HG02981 (cell line): Measurements from ENCODE around the gene DPP6.
"Not testable (repeated sequence)": the region's sequence is repeated elsewhere in the genome, so short reads cannot be mapped to it uniquely, and the experiment has no call there.

Experiments used
- ATAC-seq: cut with Tn5 transposase; IDR thresholded peaks from one replicate; pipeline ENCODE4 v1.9.1; 2021; ENCODE audit warnings: mild to moderate bottlenecking, moderate library complexity; ENCODE audit not compliant: unreplicated experiment

DPP6 gene

GRCh38 chr7:154051643-154052529 is at the start of gene DPP6:
Gene DPP6 (plus strand): TSS chr7:154052398.
- ATAC-seq: not testable (repeated sequence)

- ATAC-seq: not testable (repeated sequence)
Measured at GRCh38 chr7:154009423-154009911, 42.7 kb upstream of the DPP6 start.

GRCh38 chr7:154010726-154011568 is 41.3 kb upstream of the DPP6 start:
- ATAC-seq: not testable (repeated sequence)

GRCh38 chr7:154012800-154013199 is 39.4 kb upstream of the DPP6 start:
- not testable (repeated sequence) for ATAC-seq

DNA sequence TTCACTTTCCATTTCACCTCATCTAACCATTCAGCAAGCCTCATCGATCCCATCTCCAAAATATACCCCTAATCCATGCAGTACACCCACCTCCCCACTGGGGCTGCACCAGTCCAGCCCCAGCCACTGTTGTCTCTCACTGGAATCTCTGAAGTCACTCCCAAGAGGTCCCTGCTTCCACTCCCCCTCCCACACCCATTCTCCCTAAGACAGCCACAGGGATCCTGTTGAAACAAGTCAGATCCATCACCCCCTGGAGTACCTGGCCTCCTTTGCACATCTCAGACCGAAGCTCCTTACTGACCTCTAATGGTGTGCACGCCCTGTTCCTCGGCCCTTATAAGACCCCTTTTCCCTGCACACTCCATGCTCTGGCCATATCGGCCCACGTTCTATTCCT is 36.6 kb upstream of the DPP6 start:
- not testable (repeated sequence) for ATAC-seq

GRCh38 chr7:154018354-154018753 is 33.8 kb upstream of the DPP6 start:
- ATAC-seq: not testable (repeated sequence)

- not testable (repeated sequence) for ATAC-seq
Measured at GRCh38 chr7:154027805-154028204, 24.4 kb upstream of the DPP6 start.

GRCh38 chr7:154030476-154031080 is 21.6 kb upstream of the DPP6 start:
- not testable (repeated sequence) for ATAC-seq

DNA sequence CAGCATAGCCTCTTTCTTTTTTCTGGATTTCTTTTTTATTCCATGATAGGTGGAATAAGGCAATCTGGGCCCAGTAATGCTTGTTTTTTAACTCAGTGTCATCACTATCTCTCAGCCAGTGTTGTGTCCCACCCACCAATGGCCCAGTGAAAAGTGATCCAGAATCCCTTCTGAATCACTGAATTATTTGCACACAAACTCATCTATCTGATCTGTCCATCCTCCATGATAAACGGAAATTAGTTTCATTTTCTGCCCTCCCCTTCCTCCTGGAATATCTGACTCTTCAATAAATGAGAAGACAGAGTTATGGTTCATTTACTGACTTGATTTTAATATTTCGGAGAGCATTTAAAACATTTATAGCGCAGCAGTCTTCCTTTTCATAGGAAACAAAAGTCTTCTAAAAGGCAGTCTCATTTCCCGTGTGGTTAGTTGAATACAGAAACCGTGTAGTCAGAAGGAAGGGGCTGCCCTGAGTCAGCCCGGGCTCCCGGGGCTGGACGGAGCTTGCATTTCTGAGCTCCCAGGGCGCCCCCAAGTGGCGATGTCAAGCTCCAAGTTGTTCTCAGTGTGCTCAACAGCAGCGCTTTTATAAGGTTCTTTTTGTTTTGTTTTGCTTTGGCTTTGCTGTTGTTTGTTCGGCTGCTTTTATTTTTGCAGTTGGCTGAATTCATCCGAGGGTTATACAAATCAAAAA is 12.6 kb upstream of the DPP6 start:
- ATAC-seq: peak; percentile 88

DNA sequence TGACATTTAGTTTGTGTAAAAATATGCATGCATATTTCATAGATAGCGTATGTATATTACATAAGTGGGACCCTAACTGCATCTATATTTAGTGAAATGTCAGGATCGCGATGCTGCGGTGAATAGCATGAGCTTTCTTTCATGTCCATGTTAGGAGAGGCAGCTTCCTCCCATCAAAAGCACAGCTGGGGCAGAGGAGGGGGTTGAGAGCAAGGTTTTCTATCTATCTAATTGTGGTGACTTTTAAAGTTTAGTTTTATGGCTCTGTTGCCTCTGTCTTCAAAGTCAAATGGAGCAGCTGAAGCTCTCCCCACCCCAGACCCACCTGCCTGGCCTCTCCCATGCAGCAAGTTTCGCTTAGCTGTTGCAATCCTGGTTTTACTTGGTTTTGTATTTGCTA is 1.8 kb upstream of the DPP6 start:
- not testable (repeated sequence) for ATAC-seq

DNA sequence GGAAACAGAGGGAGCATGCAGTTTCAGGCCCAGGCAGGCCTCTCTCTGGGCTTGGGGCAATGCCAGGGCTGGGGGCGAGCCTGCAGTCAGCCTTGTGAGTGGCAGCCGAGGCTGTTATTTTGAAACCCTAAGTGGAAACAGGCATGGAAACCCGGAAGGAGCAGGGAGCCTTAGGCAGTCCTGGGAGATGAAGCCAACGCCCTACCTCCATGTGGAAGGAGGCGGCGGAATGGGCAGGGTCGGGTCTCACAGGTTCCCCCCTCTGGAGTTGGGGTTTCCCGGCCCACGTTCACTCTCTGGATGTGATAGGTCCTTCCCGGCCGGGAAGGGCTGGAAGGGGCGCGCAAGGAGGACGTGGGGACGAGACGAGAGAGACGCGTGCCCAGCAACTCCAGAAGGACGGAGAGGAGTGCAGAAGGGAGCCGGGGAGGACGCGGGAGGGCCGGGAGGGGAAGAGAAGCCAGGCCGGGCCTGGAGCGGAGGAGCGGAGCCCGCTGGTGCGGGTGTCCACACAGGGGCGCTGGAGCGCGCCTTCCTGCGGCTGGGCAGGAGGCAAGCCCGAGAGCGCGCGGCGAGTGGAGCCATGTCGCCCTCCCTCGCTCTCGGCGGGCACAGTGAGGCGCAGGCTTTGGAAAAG is 1.1 kb upstream of the DPP6 start:
- not testable (repeated sequence) for ATAC-seq

DNA sequence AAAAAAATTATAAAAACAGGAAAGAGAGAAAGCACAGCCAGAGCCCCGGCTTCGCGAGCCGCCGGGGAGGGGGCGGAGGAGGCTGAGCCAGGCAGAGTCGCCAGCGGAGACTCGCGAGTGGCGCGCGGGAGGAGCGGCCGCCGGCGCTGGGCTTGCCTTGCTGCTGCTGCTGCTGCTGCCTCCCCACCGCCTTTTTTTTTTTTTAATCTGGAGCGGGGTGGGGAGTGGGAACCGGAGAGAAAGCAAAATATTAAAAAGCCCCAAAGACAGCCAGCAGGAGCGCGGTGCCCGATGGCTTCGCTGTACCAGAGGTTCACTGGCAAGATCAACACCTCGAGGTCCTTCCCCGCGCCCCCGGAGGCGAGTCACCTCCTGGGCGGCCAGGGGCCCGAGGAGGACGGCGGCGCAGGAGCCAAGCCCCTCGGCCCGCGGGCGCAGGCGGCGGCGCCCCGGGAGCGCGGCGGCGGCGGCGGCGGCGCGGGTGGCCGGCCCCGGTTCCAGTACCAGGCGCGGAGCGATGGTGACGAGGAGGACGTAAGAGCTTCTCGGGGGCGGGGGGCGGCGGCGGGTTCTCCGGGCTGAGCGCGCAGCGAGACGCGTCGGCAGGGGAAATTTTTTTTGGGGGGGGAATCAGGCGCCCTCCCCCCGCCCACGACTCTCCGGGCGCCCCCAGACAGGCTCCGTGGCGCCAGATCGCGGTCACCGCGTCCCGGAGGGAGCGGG is 493 bp downstream of the DPP6 start:
- not testable (repeated sequence) for ATAC-seq

DNA sequence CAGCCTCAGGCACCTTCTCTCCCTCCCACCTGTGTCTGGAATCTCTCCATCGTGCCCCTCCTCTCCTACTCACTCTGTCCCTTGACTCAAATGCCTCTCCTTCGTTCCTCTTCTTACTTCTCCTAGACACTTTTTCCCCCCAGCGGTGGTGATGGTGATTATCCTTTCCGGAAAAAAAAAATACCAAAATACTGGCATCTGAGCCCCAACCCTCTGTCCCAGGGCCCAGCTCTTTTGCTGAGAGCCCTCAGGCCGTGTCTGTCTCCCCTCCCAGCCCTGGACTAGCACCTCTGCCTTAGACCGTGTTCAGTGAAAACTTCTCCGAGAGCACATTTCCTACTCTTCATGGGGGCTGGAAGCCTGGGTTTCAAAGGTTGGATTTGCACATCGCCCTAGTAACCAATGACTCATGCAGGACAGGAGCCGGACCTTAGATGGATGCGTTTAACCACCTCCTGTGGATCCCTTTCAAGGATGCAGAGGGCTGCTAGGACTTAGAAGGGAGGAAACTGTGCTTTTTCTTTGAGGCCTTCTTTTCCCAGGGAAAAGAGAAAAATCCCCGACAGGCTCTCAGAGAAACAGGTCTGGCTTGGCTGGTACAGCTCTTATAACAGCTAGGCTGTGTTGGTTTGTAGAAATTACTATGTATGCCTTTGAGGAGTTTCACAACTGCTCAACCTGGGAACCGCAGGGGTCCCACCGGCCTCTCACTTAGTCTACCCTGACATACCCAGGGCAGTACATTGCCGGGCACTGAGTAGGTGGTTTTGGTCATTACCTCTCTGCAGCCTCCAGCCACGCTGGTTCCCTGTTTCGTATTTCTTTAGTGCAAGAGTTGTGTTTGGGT is 1.5 kb downstream of the DPP6 start:
- not testable (repeated sequence) for ATAC-seq

DNA sequence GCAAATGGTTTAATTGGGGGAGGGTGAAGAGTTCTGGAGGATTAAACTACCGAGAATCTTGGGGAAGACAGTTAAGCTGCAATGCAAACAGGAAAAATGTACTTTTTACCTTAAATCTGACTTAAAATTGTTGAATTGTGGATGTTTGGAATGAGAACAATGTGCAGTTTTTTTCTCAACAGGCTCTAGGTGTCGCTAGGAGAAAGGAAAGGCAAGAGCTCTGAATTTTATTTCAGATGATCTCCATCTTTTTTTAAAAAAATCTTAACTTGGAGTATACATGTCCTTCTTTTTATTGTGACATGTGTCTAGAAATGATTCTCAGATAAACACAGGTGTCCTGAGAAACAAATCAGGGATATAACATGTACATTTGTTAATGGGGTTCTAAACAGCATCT is 2.5 kb downstream of the DPP6 start:
- not testable (repeated sequence) for ATAC-seq

DNA sequence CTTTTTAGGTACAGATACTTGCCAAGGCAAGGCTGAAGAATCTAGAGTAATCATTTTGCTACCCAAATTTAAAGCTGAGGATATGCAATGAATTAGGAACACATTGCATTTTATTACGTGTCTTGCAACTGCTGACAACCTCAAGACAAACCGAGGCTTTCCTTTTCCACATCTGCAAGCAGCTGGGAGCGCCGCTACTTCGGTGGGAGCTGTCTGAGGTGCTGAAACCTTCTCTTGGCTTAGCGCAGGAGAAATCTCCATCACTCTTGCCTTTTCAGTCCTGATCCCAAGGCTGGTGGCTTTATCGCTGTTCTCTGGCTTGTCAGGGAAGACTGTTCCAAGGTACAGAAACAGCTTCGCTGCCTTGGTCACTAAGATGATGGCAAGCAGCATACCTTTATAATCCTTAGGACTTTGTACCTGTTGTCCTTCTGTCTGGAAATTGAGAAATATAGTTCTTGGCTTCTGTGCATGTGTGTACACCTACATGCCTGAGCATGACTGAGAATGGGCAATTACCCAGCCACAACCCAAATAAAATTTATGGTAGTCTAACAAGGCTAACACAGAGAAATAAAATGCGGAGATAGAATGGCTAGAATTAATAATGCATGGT is 3.4 kb downstream of the DPP6 start:
- ATAC-seq: not testable (repeated sequence)

GRCh38 chr7:154058783-154059182 is 6.6 kb downstream of the DPP6 start:
- ATAC-seq: not testable (repeated sequence)

DNA sequence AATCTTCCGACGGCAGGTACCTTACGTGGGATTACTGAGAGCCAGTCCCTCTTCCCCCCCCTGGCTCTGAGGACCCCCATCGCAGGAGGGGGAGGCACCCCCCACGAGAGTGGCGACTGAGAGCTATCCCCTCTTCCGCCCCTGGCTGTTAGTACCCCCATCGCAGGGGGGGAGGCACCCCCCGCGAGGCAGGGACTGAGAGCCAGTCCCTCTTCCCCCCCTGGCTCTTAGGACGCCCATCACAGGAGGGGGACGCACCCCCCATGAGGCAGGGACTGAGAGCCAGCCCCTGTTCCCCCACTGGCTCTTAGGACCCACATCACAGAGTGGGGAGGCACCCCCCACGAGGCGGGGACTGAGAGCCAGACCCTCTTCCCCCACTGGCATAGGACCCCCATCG is 8.4 kb downstream of the DPP6 start:
- not testable (repeated sequence) for ATAC-seq

DNA sequence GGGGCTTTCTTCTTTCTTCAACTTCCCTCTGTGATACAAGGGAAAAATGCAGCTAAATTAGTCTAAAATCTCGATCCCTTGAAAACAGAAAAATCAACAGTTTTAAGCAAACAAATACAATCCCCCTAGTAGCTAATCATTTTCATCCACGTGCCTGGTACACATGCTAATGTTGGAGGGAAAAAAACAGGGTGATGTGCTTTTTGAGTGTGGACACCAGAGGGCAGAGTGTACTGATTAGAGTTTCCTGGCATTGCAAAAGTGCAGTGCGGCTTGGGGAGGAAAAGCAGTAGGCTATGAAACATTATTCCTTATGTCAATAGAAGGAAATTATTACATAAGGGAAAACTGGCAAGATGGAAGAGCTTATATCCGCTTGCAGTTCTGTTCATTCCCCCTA is 19.6 kb downstream of the DPP6 start:
- ATAC-seq: not testable (repeated sequence)
